Measurements from ENCODE around the gene GIT1.

The GIT1 gene

DNA sequence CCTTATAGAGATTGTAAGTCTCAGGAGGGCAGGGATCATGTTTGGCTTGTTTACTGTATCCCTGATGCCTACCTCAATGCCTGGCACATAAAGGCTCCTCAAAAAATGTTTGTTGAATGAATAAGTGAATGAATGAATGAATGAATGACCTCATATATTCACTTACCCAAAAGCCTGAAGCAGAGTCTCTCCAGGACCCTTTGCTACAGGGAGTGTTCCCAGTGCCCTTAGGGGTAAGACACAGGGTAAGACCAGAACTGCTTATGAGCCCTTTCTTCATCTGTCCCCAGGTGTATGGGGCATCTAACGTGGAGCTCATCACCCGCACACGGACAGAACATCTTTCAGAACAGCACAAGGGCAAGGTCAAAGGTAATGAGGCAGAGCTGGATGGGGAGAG, 20.9 kb upstream of the GIT1 start:
- TF ChIP-seq, protein P1, sequence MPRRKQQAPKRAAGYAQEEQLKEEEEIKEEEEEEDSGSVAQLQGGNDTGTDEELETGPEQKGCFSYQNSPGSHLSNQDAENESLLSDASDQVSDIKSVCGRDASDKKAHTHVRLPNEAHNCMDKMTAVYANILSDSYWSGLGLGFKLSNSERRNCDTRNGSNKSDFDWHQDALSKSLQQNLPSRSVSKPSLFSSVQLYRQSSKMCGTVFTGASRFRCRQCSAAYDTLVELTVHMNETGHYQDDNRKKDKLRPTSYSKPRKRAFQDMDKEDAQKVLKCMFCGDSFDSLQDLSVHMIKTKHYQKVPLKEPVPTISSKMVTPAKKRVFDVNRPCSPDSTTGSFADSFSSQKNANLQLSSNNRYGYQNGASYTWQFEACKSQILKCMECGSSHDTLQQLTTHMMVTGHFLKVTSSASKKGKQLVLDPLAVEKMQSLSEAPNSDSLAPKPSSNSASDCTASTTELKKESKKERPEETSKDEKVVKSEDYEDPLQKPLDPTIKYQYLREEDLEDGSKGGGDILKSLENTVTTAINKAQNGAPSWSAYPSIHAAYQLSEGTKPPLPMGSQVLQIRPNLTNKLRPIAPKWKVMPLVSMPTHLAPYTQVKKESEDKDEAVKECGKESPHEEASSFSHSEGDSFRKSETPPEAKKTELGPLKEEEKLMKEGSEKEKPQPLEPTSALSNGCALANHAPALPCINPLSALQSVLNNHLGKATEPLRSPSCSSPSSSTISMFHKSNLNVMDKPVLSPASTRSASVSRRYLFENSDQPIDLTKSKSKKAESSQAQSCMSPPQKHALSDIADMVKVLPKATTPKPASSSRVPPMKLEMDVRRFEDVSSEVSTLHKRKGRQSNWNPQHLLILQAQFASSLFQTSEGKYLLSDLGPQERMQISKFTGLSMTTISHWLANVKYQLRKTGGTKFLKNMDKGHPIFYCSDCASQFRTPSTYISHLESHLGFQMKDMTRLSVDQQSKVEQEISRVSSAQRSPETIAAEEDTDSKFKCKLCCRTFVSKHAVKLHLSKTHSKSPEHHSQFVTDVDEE (CRISPR knock-in tag; IDR thresholded peaks at IDR 0.05): no peak
- TF ChIP-seq PPARA (CRISPR knock-in tag; IDR thresholded peaks at IDR 0.05; ENCODE audit: borderline replicate concordance): no peak
- no peak for TF ChIP-seq RARB (CRISPR knock-in tag; IDR thresholded peaks at IDR 0.05)
- no peak for TF ChIP-seq CSDC2 (CRISPR knock-in tag; IDR thresholded peaks at IDR 0.05)
- no peak for TF ChIP-seq ZFP3 (CRISPR knock-in tag; IDR thresholded peaks at IDR 0.05)
- no peak for TF ChIP-seq CREB5 (CRISPR knock-in tag; IDR thresholded peaks at IDR 0.05; ENCODE audit: low read depth)
- no peak for TF ChIP-seq ISL1 (CRISPR knock-in tag; IDR thresholded peaks at IDR 0.05)
- no peak for ATAC-seq

DNA sequence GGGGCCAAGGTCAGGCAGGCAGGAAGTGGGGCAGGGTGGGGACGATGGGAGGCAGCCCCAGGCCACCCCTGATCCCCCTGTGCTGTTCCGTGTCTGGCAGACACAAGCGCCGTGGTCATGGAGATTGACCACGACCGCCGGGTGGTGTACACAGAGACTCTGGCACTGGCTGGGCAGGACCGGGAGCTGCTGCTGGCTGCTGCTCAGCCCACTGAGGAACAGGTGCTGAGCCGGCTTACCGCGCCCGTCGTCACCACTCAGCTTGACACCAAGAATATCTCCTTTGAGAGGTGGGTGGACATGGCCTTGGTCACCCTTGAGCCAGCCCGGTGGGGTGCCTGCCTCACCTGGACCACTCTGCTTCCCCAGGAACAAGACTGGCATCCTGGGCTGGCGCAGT, 19.5 kb upstream of the GIT1 start:
- TF ChIP-seq ISL1 (CRISPR knock-in tag; IDR thresholded peaks at IDR 0.05): no peak
- TF ChIP-seq PPARA (CRISPR knock-in tag; IDR thresholded peaks at IDR 0.05; ENCODE audit: borderline replicate concordance): no peak
- TF ChIP-seq ZFP30 (CRISPR knock-in tag; IDR thresholded peaks at IDR 0.05): no peak
- ATAC-seq: no peak

- ATAC-seq: no peak
- TF ChIP-seq CSDC2 (CRISPR knock-in tag; IDR thresholded peaks at IDR 0.05): no peak
- TF ChIP-seq, protein P1 (CRISPR knock-in tag; IDR thresholded peaks at IDR 0.05): no peak
These were observed 18.2 kb upstream of the GIT1 start for GRCh38 chr17:29607557-29608195.

- TF ChIP-seq ESRRG (CRISPR knock-in tag; IDR thresholded peaks at IDR 0.05) (no peak), ZNF70 (CRISPR knock-in tag; IDR thresholded peaks at IDR 0.05) (no peak), ISL1 (CRISPR knock-in tag; IDR thresholded peaks at IDR 0.05) (no peak), BACH2 (CRISPR knock-in tag; IDR thresholded peaks at IDR 0.05; ENCODE audit: borderline replicate concordance) (no peak)
- ATAC-seq: no peak
These were observed 13.7 kb upstream of the GIT1 start for GRCh38 chr17:29603109-29603674.

DNA sequence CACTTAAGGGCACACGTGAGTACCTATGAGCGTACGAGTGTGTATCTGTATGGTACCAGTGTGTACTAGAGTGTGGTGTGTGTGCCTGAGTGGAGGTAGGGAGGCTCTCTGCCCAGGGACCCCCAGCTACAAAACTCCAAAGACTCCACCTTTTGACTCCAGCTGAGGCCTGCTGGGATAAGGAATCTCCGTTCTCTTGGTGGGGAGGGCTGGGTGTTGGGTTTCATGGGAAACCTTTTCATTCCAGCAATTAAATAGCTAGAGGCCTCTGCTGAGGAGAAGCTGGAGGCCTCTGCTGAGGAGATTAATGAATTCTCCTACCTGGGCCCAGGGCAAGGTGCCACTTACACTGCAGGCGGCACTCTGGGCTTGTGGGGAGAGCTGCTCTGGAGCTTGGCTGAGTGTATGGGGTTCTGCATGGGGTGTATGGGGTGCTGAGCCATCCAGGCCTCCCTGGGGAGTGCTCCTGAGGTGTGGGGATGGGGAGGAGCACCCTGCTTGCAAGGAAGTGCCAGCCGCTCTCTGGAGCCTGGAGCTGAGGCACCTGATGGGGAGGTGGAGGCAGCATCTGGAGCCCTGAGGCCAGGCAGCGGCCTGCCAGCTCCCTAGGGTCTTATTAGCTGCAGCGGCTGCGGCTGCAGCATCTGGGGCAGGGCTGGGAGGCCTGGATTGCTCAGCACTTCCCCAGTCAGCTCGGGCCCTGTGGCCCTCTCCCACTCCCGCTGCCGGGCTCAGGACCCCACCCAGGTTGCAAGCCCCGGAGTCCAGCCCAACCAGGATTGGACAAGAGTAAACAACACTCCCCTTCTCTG, 8.1 kb upstream of the GIT1 start:
- no peak for ATAC-seq
- TF ChIP-seq PATZ1 (CRISPR knock-in tag; IDR thresholded peaks at IDR 0.05; ENCODE audit: borderline replicate concordance) (no peak), ZNF70 (CRISPR knock-in tag; IDR thresholded peaks at IDR 0.05) (no peak), OSR1 (CRISPR knock-in tag; IDR thresholded peaks at IDR 0.05) (no peak), ESRRG (CRISPR knock-in tag; IDR thresholded peaks at IDR 0.05) (no peak), GLIS3 (CRISPR knock-in tag; IDR thresholded peaks at IDR 0.05) (no peak), PPARA (CRISPR knock-in tag; IDR thresholded peaks at IDR 0.05; ENCODE audit: borderline replicate concordance) (no peak), TOX (CRISPR knock-in tag; IDR thresholded peaks at IDR 0.05; ENCODE audit: borderline replicate concordance) (no peak), ZNF565 (CRISPR knock-in tag; conservative IDR thresholded peaks at IDR 0.05; ENCODE audit: low read depth) (no peak), SNAI2 (CRISPR knock-in tag; IDR thresholded peaks at IDR 0.05) (no peak), ZFP3 (CRISPR knock-in tag; IDR thresholded peaks at IDR 0.05) (no peak)
- TF ChIP-seq, protein P2, sequence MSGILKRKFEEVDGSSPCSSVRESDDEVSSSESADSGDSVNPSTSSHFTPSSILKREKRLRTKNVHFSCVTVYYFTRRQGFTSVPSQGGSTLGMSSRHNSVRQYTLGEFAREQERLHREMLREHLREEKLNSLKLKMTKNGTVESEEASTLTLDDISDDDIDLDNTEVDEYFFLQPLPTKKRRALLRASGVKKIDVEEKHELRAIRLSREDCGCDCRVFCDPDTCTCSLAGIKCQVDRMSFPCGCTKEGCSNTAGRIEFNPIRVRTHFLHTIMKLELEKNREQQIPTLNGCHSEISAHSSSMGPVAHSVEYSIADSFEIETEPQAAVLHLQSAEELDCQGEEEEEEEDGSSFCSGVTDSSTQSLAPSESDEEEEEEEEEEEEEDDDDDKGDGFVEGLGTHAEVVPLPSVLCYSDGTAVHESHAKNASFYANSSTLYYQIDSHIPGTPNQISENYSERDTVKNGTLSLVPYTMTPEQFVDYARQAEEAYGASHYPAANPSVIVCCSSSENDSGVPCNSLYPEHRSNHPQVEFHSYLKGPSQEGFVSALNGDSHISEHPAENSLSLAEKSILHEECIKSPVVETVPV (CRISPR knock-in tag; IDR thresholded peaks at IDR 0.05): no peak
- TF ChIP-seq, protein P1 (CRISPR knock-in tag; IDR thresholded peaks at IDR 0.05): no peak
